Ishikawa (cell line): ENCODE data around the gene CDK1.

Experiments used
- TAF1 ChIP-seq: IDR thresholded peaks from 2 replicates; pipeline ENCODE4 v1.6.1; 2012; ENCODE audit warnings: low read depth, mild to moderate bottlenecking
- YY1 ChIP-seq: IDR thresholded peaks from 2 replicates; pipeline ENCODE4 v1.6.1; 2012; ENCODE audit warnings: low read depth
- ZBTB7A ChIP-seq: IDR thresholded peaks from 2 replicates; pipeline ENCODE4 v1.6.1; 2012; ENCODE audit warnings: low read depth
- TF ChIP-seq, protein P1 (sequence below): IDR thresholded peaks from 2 replicates; pipeline ENCODE4 v1.6.1; 2012

DNA sequence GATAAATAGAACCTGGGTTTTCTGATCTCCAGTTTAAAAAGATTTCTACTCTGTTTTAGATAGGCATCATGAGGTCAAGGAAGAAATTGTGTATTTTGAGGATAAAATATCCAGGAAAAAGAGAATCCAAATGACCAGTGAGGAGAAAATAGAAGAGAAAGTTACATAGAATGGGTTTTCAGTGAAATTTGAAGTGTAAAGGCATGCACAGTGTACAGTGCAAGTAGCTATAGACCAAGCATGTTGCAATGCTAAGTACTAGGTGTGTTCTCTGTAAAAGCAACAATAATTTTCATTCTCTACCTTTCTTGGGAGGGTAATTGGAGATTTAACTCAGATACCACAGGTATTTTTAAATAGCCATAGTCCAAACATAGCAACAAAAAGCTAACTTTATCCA lies 22.6 kb downstream of the CDK1 start:
- TF ChIP-seq ZBTB7A, result no peak
- no peak for TF ChIP-seq TAF1
- TF ChIP-seq, protein P1, sequence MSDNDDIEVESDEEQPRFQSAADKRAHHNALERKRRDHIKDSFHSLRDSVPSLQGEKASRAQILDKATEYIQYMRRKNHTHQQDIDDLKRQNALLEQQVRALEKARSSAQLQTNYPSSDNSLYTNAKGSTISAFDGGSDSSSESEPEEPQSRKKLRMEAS, result no peak
- no peak for TF ChIP-seq YY1
